Raji (cell line): ENCODE results near the gene BTBD8.

Experiments used
- POLR2A ChIP-seq: IDR thresholded peaks from 2 replicates; pipeline ENCODE4 v1.6.1; 2011; ENCODE audit warnings: low read depth, low read length, control low read depth; ENCODE audit not compliant: insufficient read depth

The BTBD8 gene

DNA sequence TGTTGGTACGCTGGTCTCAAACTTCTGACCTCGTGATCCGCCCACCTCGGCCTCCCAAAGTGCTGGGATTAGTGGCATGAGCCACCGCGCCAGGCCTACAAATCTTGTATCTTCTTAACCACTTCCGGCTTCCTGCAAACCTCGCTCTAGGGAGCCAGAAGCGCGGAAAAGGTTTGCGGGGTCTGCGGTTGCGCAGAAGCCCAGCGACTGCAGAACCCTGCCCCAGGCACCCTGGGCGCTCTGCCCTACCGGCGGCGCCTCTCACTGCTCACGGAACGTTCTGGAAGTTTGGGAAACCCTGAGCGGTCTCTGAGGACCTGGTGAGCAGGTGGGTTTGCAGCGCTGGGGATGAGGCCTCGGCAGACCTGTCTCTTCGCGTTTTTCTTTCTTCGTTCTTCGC, 137.6 kb downstream of the BTBD8 start, which contains the start of gene C1orf146:
Gene C1orf146, plus strand, starts transcription at position 195 of the 400 bp plus-strand sequence. CDS start 13,506 bp downstream, outside the sequence.
- TF ChIP-seq POLR2A, result no peak

DNA sequence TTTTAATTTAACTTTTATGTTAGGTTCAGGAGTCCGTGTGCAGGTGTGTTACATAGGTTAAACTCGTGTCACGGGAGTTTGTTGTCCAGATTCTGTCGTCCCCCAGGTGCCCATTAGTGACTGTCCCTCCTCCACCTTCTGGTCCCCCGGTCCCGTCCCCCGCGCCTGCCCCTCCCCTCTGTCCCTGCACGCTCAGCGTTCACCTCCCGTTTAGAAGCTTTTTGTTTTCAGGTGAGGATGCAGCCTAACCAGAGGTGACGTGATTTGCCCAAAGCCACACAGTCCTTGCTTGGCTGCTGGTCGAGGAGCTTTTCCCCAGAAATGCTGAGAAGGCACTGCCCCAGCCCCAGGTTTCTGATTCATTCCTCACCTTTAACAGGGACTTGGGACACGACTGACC, 138.4 kb downstream of the BTBD8 start:
- TF ChIP-seq POLR2A, result no peak

DNA sequence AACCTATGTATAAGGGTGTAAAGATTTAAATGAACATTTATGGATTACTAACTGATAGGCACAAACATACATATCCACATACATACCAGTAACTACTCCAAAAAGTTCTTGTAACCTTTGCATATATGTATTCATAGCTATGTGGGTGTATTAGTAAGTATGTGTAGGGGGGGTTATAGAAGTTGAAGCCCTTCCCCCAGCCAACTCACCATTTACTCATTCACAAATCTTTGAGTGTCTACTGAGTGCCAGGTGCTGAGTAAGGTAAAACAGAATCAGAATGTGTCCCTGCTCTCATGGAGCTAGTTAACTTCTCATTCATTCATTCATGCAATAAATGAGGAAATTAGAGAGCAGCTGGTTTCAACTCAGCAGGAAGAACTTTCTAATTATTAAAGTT, 138.9 kb downstream of the BTBD8 start:
- no peak for TF ChIP-seq POLR2A

DNA sequence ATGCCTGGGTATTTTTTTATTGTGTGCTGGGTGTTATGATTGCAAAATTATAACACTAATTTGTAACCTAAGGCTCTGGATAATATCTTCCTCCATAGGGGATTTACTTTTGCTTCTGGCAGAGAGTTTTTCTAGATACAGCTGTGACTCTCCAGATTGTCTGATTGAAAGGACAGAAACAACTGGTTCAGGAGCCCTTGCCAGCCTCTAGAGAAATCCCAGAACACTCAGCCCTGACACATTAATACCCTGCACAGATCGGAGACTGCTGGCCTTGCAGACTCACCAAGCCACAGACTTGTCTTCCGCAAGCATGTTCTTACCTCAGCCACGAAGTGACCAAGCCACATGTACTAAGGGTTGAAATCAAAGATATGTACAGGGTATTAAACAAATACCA, 148.3 kb downstream of the BTBD8 start:
- TF ChIP-seq POLR2A, result no peak

DNA sequence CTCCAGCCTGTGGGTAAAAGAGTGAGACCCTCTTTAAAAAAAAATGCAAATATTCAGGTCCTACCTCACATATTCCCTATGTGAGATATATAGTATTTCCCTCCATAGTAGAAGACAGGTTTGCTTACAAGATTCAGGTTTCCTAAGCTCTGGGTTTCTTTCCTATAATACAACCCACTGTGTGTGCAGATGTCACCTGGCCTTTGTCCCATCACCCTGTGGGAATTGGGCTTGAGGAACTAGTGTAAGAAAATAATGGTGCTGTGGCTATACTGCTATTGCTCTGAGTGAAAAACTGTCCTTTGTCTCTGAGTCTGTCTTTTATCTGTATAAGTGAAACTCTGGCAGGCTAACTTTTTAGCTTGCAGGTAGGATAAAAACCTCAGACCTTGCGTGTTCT, 150.6 kb downstream of the BTBD8 start:
- TF ChIP-seq POLR2A, result no peak
